ENCODE data around the gene VPS51. TPM values are rescaled to one million over a fixed set of nuclear protein-coding genes. Genes with fewer than 3 reads are reported as not detected.

The VPS51 gene
- total and polyA plus RNA-seq, 11 donors: 78.4 to 165 (median 101) TPM

DNA sequence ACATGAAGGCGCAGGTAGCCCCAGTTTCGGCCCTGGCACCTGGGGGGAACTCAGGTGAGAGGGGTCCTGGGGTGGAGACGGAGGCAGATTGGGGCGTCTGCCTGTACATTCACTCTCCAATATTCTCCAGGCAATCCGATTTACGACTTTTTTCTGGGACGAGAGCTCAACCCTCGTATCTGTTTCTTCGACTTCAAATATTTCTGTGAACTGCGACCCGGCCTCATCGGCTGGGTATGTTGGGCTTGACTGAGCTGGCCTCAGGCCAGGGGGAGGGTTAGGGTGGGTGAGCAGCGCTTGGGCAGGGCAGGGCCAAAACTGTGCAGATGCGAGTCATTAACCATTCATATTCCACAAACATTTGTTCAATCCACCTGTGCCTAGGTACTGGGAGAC, 17.3 kb downstream of the VPS51 start:
- peaks cover 0 to 33% (median 22%) of the 10 kb centered on the region in 9 donors for H3K36me3 ChIP-seq
- ATAC-seq (no peak), DNase-seq (peak in 2 of 5 donors; percentile 19 to 35)
- intact Hi-C loops (cut with DNase I): loop anchor here in 8 of 10 donors (5.0 to 10.0 kb wide), 9 partner anchors 69 to 414 kb away; partner anchors contain the start of genes CAPN1 (in 3 of the 8), ARL2 (in 2 of the 8), CDC42BPG (in 2 of the 8) and DPF2 (in 1 of the 8)
- H3K27me3 ChIP-seq: peaks cover 0 to 5% (median 0%) of the 10 kb centered on the region in 9 donors
- H3K9me3 ChIP-seq: no peaks in the 10 kb centered on the region
- 14 to 25% (median 17%) methylated on average over 14 of the region's 14 CpGs for WGBS, 4 donors
- peak overlapping the region in 10 of 12 donors; percentile 52 to 86 (median 79) for H3K27ac ChIP-seq
- no peak for TF ChIP-seq POLR2A (IDR thresholded peaks at IDR 0.05)
- TF ChIP-seq, protein P1, sequence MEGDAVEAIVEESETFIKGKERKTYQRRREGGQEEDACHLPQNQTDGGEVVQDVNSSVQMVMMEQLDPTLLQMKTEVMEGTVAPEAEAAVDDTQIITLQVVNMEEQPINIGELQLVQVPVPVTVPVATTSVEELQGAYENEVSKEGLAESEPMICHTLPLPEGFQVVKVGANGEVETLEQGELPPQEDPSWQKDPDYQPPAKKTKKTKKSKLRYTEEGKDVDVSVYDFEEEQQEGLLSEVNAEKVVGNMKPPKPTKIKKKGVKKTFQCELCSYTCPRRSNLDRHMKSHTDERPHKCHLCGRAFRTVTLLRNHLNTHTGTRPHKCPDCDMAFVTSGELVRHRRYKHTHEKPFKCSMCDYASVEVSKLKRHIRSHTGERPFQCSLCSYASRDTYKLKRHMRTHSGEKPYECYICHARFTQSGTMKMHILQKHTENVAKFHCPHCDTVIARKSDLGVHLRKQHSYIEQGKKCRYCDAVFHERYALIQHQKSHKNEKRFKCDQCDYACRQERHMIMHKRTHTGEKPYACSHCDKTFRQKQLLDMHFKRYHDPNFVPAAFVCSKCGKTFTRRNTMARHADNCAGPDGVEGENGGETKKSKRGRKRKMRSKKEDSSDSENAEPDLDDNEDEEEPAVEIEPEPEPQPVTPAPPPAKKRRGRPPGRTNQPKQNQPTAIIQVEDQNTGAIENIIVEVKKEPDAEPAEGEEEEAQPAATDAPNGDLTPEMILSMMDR (IDR thresholded peaks at IDR 0.05): no peak
- peak overlapping the region in 11 of 12 donors; percentile 38 to 90 (median 62) for H3K4me3 ChIP-seq
- peaks cover 0 to 69% (median 49%) of the 10 kb centered on the region in 12 donors for H3K4me1 ChIP-seq

DNA sequence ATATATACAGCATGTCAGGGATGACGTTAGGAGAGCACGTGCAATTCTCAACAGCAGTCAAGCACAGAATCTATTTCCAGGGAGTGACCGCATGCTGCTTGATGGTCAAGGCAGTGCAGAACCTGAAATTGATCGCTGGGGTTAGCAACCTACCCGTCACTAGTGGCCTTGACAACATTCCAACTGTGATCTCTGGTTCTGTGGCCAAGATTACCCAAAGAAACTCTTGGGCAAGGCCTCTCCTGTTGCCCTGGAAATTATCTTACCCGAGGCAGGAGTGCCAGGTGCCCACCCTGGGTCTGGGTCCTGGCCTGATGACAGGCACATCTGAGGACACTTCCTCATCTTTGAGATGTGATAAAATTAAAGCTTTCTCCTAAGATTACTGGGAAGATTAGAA, 17.8 kb downstream of the VPS51 start:
- WGBS, 4 donors: 48 to 63% (median 58%) methylated on average over 6 of the region's 6 CpGs
- ATAC-seq (no peak), DNase-seq (peak in 2 of 5 donors; percentile 6 to 17)
- Histone ChIP-seq H3K9me3 (no peaks in the 10 kb centered on the region), H3K4me3 (peak overlapping the region in 5 of 12 donors; percentile 47 to 90 (median 66)), H3K27ac (peak overlapping the region in 6 of 12 donors; percentile 68 to 84 (median 78)), H3K36me3 (peaks cover 0 to 33% (median 22%) of the 10 kb centered on the region in 9 donors), H3K4me1 (peaks cover 0 to 70% (median 49%) of the 10 kb centered on the region in 12 donors), H3K27me3 (peaks cover 0 to 5% (median 0%) of the 10 kb centered on the region in 9 donors)
- TF ChIP-seq POLR2A (IDR thresholded peaks at IDR 0.05): no peak
- TF ChIP-seq, protein P1 (IDR thresholded peaks at IDR 0.05): no peak
- intact Hi-C loops (cut with DNase I): loop anchor here in 8 of 10 donors (5.0 to 10.0 kb wide), 9 partner anchors 68 to 413 kb away; partner anchors contain the start of genes CAPN1 (in 3 of the 8), ARL2 (in 2 of the 8), CDC42BPG (in 2 of the 8) and DPF2 (in 1 of the 8)

DNA sequence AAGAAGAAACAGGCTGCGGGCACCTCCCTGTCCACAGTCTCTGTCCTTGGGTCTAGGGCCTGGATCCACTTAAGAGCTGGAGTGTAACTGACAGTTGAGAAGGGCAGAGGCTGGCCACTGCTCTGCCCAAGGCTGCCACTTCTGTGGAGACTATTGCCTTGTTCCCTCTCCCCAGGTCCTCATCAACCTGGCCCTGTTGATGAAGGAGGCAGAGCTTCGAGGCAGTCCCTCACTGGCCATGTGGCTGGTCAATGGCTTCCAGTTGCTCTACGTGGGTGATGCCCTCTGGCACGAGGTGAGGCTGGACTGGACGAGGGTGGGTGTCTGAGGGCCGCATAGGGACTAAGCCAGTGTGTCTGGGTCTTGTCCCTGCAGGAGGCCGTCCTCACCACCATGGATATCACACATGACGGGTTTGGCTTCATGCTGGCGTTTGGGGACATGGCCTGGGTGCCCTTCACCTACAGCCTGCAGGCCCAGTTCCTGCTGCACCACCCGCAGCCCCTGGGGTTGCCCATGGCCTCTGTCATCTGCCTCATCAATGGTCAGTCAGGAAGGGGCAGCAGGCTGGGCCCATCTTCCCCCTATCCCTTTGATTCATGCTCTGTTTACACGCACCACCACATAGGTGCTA, 18.6 kb downstream of the VPS51 start:
- intact Hi-C loops (cut with DNase I): loop anchor here (5.0 to 10.0 kb wide), 11 partner anchors 68 to 413 kb away; partner anchors contain the start of genes ARL2 (in 5 of the 10), CAPN1 (in 3 of the 10), CDC42BPG (in 2 of the 10) and DPF2 (in 1 of the 10)
- 87 to 91% (median 89%) methylated on average over 4 to 11 of the region's 11 CpGs for WGBS, 4 donors
- Histone ChIP-seq H3K27me3 (peaks cover 0 to 5% (median 0%) of the 10 kb centered on the region in 9 donors), H3K36me3 (peaks cover 0 to 33% (median 22%) of the 10 kb centered on the region in 9 donors), H3K4me1 (peaks cover 0 to 70% (median 49%) of the 10 kb centered on the region in 12 donors), H3K9me3 (no peaks in the 10 kb centered on the region), H3K4me3 (no peak overlapping the region), H3K27ac (no peak overlapping the region)
- peak in 2 of 5 donors; percentile 7 to 21 for DNase-seq
- ATAC-seq: no peak
- TF ChIP-seq, protein P1 (IDR thresholded peaks at IDR 0.05): no peak
- TF ChIP-seq POLR2A (IDR thresholded peaks at IDR 0.05): no peak
